HG03159 (cell line): Measurements from ENCODE around the gene PDE4A.
"Not testable (repeated sequence)": the region's sequence is repeated elsewhere in the genome, so short reads cannot be mapped to it uniquely, and the experiment has no call there.

Experiments used
- ATAC-seq: cut with Tn5 transposase; IDR thresholded peaks from one replicate; pipeline ENCODE4 v1.9.1; 2021; ENCODE audit warnings: mild to moderate bottlenecking, moderate library complexity; ENCODE audit not compliant: unreplicated experiment

Gene PDE4A

DNA sequence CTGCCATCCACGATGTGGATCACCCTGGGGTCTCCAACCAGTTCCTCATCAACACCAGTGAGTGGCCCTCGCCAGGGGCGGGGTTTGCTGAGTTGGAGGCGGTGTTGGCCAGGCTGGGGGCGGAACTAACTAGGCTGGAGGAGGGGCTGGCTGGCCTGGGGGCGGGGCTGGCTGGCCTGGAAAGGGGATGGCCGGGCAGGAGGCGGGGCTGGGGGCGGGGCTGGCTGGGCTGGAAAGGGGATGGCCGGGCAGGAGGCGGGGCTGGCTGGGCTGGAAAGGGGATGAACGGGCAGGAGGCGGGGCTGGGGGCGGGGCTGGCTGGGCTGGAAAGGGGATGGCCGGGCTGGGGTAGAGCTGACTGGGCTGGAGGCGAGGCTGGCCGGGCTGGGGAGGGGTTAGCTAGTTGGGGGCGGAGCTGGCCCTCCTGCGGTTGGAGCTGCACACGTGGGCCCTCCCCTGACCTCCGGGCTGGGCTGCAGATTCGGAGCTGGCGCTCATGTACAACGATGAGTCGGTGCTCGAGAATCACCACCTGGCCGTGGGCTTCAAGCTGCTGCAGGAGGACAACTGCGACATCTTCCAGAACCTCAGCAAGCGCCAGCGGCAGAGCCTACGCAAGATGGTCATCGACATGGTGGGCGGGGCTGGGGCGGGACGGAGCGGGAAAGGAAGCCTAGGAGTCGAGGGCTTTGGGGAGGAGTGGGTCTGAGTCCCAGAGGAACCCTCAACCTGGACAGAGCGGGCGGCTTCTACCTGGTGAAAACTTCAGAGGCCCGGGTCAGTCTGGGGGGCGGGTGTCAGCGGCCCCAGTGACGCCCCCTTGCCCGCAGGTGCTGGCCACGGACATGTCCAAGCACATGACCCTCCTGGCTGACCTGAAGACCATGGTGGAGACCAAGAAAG lies 41.0 kb downstream of the PDE4A start:
- ATAC-seq: peak; percentile 77

DNA sequence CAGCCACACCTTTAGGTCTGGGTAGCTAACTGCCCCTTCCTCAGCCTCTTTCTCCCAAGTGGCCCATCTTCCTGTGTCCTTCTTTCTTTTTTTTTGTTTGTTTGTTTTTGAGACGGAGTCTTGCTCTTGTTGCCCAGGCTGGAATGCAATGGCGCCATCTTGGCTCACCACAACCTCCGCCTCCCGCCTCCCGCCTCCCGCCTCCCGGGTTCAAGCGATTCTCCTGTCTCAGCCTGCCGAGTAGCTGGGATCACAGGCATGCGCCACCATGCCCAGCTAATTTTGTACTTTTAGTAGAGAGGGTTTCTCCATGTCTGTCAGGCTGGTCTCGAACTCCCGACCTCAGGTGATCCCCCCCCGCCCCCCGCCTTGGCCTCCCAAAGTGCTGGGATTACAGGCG lies 41.7 kb downstream of the PDE4A start:
- not testable (repeated sequence) for ATAC-seq

DNA sequence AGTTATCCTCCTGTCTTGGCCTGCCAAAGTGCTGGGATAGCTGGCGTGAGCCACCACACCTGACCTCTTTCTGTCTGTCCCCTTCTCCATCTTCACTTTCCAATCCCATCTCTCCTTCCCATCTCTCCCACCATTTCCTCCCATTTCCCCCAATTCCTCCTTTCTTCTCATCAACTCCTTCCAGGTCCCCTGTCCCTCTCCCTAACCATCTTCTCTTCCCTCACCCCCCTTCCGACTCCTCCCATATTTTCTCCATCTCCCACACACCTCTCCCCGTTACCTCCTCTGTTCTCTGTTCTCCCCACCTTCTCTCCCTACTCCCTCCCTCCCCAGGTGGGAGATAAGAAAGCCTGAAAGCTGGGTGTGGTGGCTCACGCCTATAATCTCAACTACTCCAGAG lies 42.2 kb downstream of the PDE4A start:
- no peak for ATAC-seq

DNA sequence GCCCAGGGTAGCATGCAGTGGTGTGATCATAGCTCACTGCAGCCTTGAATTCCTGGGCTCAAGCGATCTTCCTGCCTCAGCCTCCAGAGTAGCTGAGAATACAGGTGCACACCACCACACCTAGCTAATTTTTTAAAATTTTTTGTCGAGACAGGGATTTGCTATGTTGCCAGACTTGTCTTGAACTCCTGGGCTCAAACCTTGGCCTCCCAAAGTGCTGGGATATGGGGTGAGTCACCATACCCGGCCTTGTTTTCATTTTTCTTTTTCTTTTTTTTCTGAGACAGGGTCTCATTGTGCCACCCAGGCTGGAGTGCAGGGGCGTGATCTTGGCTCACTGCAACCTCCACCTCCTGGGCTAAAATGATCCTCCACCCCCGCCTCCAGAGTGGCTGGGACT lies 44.1 kb downstream of the PDE4A start:
- ATAC-seq: no peak

DNA sequence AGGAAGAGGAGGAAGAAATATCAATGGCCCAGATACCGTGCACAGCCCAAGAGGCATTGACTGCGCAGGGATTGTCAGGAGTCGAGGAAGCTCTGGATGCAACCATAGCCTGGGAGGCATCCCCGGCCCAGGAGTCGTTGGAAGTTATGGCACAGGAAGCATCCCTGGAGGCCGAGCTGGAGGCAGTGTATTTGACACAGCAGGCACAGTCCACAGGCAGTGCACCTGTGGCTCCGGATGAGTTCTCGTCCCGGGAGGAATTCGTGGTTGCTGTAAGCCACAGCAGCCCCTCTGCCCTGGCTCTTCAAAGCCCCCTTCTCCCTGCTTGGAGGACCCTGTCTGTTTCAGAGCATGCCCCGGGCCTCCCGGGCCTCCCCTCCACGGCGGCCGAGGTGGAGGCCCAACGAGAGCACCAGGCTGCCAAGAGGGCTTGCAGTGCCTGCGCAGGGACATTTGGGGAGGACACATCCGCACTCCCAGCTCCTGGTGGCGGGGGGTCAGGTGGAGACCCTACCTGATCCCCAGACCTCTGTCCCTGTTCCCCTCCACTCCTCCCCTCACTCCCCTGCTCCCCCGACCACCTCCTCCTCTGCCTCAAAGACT lies 46.9 kb downstream of the PDE4A start:
- ATAC-seq: no peak

DNA sequence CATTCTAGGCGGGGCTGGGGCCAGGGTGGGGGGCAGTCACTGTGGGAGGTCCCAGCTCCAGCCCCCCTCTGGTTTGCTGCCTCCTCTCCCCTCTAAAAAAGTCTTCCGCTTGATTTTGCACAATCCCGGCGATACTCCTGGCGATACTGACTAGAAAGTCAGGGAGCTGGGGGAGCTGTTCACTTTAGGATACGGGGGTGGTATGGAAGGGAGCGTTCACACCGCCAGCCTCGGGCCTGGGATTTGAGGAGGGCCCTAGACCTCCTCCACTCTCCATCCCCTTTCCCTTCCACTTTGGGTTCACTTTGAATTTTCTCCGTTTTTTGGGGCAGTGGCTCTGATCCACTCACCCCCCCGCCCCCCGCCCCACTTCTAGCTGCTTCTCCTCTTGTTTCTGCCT lies 47.8 kb downstream of the PDE4A start:
- ATAC-seq: no peak

DNA sequence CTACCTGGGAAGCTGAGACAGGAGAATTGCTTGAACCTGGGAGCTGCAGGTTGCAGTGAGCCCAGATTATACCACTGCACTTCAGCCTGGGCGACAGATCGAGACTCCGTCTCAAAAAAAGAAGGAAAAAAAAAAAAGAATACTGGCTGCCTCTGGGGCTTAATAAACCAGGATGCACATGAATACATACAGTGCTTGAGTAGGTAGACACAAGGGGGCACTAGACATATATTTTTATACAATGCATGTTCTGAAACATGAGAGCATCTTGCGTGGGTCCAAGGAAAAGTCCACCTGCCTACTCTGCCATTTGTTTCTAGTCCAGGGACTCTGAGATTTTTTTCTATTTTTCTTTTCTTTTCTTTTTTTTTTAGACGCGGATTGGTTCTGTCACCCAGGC lies 51.6 kb downstream of the PDE4A start:
- ATAC-seq: no peak

DNA sequence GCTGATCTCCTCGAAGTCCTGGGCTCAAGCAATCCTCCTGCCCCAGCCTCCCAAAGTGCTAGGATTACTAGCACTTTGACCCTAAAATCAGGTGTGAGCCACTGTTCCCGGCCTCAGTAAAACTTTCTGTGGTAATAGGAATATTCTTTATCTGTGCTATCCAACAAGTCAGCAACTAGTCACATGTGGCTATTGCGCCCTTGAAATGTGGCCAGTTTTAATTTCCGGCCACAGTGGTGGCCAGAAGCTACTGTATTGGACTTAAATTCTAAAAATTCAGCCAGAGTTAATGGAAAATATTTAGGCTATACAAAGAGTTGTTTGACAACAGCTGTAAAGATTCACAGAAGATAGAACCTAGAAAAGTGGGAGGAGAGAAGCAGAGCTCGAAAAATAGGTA lies 52.9 kb downstream of the PDE4A start:
- no peak for ATAC-seq

DNA sequence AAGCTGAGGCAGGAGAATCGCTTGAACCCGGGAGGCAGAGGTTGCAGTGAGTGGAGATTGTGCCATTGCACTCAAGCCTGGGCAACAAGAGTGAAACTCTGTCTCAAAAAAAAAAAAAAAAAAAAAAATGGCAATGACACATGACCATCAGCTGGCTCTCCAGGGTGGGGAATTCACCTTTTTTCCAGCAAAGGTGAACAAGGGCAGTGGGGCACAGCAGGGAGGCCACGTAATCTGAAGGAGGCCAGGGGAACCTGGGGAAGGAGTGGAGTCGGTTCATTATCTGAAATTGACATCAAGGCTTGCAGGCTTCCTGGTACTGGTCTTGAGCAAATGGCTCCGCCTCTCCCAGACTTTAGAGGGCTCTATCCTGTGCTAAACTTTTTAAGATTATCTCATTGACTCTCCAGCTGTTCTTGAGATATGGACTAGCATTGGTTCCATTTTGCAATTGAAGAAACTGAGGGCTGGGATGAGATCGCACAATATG lies 54.7 kb downstream of the PDE4A start:
- no peak for ATAC-seq

DNA sequence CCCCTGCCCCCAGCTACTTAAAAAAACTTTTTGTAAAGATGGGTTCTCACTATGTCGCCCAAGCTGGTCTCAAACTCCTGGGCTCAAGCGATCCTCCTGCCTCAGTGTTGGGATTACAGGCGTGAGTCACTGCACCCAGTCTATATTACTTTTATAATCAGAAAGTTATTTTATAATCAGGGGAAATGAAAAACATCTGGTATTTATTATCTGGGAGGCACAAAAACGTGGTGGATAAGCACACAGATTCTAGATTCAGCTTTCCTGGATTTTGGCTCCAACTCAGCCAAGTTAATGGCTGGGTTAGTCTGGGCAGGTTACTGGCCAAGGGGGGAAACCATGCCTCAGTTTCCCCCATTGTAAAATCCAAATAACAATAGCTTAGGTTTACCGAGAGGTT lies 58.1 kb downstream of the PDE4A start:
- no peak for ATAC-seq

DNA sequence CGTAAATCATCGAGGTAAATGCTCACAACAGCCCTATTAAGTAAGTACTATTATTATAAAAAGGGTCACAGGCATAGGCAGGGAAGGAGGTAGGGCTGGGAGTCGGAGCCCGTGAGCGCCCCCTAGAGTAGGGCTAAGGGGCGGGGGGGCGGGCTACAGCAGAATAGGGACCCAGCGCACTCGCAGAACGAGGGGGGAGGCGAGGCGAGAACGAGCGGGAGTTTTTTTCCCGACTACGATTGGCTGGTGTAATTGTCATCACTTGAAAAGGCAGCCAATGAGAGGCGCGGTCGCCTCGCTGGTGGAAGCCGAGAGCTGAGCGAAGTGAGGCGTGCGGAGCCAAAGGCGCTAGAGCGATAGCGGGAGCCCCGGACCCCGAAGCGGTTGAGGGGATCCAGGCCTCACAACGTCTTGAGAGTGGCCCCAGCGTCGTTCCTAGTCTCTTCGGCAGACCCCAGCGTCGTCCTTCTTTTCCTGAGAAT lies 58.6 kb downstream of the PDE4A start:
- ATAC-seq: peak; percentile 49

DNA sequence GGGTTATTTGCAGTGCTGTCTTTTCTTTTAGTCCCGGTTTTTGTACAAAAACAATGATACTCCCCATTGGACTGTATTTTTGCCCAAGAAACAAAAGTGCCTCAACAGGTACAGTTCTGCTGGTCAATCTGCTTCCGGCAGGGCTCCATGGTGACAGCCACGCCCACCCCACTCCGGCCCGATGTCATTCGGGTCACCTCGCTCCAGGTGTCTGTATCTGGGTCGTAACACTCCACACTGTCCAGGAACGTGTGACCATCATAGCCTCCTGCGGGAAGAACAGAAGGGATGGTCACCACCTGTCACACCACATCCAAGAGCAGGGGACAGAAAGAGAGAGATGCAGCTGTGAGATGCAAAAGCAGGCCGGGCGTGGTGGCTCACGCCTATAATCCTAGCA lies 66.2 kb downstream of the PDE4A start:
- ATAC-seq: no peak

DNA sequence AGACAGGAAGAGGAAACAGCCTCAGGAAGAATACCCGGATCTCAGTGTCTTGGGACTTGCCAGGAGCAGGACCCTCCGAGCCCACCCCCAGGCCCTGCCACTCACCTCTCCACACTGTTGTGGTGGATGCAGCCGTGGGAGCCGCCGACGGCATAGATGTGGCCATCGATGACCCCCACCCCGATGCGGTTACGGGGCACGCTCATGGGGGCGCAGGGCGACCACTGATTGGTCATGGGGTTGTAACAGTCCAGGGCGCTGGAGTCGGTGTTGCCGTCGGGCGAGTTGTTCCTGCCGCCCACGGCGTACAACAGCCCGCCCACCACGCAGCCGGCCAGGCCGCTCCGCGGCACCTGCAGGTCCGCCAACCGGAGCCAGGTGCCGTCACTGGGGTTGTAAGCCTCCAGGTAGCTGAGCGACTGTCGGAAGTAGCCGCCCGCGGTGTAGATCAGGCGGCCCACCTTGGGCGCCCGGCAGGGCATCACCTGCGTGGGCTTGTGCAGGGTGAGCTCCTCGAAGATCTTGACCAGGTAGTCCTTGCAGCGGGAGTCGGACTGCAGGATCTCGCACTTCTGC lies 71.2 kb downstream of the PDE4A start:
- no peak for ATAC-seq

DNA sequence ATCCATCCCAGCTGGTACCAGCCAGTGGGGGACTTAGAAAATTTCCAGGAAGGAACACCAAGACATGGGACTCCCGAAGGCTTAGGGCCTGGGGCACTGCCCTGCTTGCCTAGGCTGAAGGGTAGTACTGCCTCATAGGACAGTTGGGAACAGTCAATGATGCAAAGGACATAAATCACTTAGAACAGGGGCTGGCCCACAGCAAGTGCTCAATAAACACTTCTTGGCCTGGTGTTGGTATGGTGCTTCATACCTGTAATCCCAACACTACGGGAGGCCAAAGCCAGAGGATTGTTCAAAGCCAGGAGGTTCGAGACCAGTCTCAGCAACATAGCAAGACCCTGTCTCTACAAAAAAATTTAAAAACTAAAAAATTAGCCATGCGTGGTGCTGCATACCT lies 77.0 kb downstream of the PDE4A start:
- ATAC-seq: no peak

DNA sequence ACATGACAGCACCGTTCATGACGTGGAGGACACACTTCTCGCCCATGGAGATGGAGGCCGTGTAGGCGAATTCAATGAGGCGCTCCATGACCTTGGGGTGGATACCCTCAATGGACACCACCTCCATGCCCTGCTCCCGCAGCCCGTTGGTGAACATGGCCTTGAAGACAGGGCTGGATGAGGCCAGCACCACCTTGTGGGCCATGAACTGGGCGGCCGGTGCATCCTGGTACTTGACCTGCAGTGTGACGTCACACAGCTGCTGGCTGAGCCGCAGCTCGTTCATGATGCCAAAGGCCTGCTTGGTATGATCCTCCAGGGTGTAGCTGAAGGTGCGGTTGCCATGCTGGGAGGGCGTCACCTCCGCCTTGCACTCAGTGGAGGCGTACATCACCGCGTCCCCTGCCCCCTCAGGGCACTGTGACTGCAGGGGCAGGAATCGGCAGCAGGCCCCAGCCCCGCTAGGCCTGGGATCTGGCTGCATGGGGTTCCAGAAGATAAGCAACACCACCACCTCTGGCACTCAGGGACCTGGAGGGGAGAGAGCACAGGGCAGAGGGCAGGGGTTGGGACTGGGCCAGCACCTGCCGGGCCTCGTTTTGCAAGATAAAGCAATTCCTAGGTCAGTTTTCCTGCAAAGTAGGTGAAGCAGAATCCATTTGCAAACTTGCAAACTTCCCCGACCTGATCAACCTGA lies 79.4 kb downstream of the PDE4A start:
- no peak for ATAC-seq

DNA sequence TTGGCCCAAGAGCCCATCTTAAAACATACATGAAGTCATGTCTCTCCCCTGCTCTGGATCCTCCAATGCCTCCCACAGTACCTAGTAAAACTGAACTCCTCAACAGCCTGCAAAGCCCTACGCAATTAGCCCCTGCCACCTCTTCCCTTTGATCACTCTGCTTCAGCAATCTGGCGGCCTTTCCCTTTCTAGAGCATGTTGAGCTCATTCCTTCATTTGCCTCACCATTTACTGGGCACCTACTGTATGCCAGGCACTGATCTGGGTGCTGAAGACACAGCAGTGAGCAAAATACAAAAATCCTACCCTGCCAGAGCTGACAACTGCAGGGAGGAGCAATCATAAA lies 79.9 kb downstream of the PDE4A start:
- ATAC-seq: no peak

DNA sequence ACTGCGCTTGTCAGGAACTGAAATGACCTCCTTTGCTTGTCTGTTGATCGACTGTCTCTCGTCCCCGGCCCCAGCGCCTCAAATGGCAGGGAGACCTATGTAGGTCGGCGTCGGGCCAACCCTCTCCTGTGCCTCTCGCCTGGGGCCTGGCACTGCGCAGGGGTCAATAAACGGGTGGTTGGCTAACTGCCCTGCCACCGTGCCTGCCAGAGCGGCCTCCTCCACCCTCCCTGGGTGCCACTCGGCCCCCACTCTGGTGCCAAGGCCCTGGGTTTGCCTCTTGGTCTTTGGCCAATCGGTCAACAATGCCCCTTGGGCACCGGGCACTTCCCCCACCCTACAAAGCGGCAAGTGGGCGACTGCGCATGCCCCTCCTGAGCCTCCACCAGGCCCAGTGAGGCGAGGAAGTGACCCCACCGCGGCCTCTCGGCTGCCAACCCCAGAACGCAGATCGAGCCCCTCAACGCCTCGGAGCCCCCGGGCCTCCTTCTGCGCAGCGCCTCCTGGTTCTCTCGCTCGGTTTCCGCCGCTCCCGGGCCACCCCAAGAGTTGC lies 81.7 kb downstream of the PDE4A start:
- ATAC-seq: peak; percentile 36

DNA sequence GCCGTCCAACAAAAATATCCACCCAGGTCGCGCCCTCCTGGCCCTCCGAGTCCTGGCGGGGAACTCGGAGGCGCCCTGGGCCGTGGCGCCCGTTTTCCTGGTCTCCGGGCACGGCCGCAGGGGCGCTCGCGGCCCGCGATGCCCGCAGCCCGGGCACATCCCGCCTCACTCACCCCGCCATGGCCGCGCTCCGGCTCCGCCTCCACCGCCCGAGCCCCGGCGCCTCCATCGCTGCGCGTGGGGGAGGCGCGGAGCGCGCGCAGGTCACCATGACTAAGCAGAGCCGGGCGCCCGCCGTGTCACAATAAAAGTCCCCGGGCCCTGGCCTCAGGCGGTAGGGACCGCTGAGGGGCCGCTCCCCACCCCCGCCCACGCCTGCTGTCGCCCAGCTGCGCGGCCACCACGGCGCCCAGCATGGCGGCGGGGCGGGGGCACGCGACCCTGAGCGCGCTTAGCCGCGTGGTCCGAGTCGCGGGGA lies 82.2 kb downstream of the PDE4A start:
- peak; percentile 76 for ATAC-seq

DNA sequence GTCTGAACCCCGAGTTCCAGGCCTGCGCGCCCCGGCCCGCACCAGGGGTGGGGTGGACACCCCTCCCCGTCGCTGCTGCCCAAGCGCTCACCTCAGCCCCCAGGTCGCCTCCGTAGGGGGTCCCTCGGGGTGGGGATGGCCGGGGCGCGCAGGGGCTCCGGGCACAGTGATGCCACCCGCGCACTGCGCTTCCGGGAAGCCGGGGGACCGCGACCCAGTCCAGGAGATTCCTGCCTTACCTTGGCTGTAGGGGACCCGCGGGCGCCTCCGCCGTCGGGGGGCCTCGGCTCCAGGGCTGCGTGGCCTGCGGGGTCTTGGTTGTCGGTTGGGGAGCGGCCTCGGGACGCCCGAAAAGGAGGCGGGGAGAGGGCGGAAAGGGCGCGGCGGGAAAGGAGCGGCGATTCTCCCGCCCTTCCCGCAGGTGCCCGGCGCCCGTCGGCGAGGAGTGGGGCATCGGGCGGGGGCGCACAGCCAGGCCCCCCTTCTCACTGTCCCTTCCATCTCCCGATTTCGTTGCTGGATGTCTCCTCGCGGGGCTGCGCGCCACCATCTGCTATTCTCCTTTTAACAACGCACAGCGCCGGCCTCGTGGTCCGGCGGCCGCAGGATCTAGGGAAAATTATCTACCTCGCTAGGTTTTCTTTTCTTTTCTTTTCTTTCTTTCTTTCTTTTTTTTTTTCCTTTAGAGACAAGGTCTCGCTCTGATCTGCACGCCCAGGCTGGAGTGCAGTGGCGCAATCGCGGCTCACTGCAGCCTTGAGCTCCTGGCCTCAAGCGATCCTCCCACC lies 82.9 kb downstream of the PDE4A start, which contains the start of gene KEAP1:
Gene KEAP1, minus strand, starts transcription at position 355 of the 788 bp plus-strand sequence. CDS start 3,323 bp downstream, outside the sequence.
- no peak for ATAC-seq
